Measurements from ENCODE around the gene ITGA5. TPM values are rescaled to one million over a fixed set of nuclear protein-coding genes. Genes with fewer than 3 reads are reported as not detected.

ITGA5 gene
- total and polyA plus RNA-seq, 2 experiments from 2014 or later: 52.6 to 55.8 TPM

DNA sequence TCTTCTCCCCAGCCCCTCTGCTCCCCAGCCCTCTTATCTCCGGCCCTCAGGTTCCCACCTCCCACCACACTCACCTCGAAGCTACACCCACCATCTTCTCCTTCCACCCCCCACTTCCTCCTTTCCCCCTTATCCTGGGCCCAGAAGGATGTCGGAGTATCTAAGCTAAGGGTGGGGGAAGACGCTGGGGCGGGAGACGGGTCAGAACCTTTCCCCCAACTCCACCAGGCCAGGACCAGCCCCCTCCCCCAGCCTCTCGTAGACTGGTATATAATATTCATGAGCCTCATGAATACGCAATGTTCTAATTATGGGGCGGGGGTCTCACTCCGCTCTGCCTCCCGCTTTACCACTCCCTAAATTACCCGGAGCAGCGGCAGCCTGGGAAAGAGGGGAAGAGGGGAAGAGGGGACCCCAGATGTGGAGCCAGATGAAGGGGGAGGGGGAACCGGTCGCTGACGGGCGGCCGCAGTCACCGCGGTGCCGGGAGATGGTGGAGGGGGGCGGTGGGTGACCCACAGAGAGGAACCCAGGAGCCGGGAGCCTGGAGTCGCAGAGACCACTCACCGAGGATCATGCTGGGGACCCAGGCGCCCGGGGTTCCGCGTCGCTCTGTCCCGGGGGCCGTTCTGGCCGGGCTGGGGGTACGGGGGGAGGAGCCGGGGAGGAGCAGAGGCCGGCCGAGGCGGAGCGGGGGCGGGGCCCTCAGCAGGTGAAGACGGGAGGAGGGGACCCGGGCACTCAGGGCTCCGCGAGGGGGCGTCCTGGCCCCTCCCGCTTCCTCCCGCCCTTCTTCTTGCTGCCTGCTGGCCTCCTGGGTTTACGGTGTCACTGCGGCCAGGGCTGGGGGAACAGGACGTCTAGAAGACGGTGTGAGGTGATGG, 28.2 kb downstream of the ITGA5 start:
- H3K4me1 ChIP-seq (ENCODE audit: low read depth): peaks cover 40% of the 10 kb centered on the region
- TF ChIP-seq, protein P1, sequence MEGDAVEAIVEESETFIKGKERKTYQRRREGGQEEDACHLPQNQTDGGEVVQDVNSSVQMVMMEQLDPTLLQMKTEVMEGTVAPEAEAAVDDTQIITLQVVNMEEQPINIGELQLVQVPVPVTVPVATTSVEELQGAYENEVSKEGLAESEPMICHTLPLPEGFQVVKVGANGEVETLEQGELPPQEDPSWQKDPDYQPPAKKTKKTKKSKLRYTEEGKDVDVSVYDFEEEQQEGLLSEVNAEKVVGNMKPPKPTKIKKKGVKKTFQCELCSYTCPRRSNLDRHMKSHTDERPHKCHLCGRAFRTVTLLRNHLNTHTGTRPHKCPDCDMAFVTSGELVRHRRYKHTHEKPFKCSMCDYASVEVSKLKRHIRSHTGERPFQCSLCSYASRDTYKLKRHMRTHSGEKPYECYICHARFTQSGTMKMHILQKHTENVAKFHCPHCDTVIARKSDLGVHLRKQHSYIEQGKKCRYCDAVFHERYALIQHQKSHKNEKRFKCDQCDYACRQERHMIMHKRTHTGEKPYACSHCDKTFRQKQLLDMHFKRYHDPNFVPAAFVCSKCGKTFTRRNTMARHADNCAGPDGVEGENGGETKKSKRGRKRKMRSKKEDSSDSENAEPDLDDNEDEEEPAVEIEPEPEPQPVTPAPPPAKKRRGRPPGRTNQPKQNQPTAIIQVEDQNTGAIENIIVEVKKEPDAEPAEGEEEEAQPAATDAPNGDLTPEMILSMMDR (IDR thresholded peaks at IDR 0.05; ENCODE audit: low read depth, low read length): peak; percentile 14
- peak in 1 of 2 donors; percentile 81 for DNase-seq (ENCODE audit: low read depth in 1 of 2, low spot score in 1 of 2)
- H3K9me3 ChIP-seq (ENCODE audit: low read depth): no peaks in the 10 kb centered on the region
- H3K27me3 ChIP-seq: no peaks in the 10 kb centered on the region
- peak overlapping the region; percentile 10 for H3K27ac ChIP-seq
- H3K36me3 ChIP-seq: peaks cover 9% of the 10 kb centered on the region
- H3K4me3 ChIP-seq: peak overlapping the region; percentile 60

DNA sequence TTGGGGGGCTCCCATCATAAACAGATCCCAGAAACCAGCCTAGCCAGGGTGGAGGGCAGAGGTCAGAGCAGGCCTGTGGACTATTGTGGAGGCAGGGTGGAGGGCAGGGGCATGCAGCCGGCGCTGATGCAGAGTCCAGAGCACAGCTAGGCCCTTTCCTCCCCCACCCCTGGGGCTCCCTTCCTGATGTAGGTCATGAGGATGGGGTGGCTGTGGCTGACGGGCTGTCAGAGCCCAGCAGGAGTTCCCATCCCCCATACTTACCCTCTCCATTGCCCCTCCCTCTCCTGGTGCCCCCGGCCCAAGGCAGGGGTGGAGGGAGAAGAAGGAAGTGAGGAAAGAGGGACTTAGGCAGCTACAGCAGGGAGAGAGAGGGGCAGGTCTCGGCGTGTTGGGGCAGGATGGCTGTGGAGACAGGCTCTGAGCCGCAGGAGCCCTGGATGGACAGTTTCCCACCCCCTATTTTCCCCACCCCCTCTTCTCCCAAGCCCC, 28.8 kb downstream of the ITGA5 start:
- no peaks in the 10 kb centered on the region for H3K27me3 ChIP-seq
- H3K4me1 ChIP-seq (ENCODE audit: low read depth): peaks cover 47% of the 10 kb centered on the region
- DNase-seq (ENCODE audit: low read depth in 1 of 2, low spot score in 1 of 2): peak in 1 of 2 donors; percentile 59
- H3K4me3 ChIP-seq: peak overlapping the region; percentile 60
- peak overlapping the region; percentile 10 for H3K27ac ChIP-seq
- no peaks in the 10 kb centered on the region for H3K9me3 ChIP-seq (ENCODE audit: low read depth)
- peaks cover 4% of the 10 kb centered on the region for H3K36me3 ChIP-seq
- TF ChIP-seq, protein P1 (IDR thresholded peaks at IDR 0.05; ENCODE audit: low read depth, low read length): no peak

DNA sequence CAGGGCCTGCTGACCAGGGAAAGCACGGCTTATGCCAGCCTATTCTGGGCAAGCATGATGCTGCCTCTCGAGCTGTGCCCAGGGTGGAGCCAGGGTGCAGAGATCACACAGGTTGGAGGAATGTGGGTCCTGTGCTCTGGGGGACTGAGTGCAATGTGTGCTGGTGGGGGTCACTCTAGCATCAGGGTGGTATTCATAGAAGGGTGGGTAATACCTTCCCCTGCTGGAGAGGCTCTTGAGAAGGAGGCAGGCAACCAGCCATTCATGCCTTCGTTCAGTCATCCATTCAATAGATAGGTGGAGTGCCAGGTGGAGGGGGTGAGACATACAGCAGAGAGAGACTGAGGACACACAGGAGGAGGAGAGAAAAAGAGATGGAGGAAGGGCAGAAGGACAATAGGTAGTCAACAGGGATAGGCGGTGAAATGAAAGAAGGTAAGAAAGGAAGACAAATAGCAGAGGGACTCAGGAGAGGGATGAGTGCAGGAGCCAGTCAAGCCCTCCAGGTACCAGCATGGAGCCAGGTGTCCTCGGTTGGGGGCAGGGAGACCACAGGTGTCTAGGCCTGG, 29.4 kb downstream of the ITGA5 start:
- Histone ChIP-seq H3K4me3 (peak overlapping the region; percentile 60), H3K4me1 (ENCODE audit: low read depth) (peaks cover 52% of the 10 kb centered on the region), H3K36me3 (no peaks in the 10 kb centered on the region), H3K27ac (peak overlapping the region; percentile 83), H3K27me3 (no peaks in the 10 kb centered on the region), H3K9me3 (ENCODE audit: low read depth) (no peaks in the 10 kb centered on the region)
- TF ChIP-seq, protein P1 (IDR thresholded peaks at IDR 0.05; ENCODE audit: low read depth, low read length): no peak
- DNase-seq (ENCODE audit: low read depth in 1 of 2, low spot score in 1 of 2): no peak

DNA sequence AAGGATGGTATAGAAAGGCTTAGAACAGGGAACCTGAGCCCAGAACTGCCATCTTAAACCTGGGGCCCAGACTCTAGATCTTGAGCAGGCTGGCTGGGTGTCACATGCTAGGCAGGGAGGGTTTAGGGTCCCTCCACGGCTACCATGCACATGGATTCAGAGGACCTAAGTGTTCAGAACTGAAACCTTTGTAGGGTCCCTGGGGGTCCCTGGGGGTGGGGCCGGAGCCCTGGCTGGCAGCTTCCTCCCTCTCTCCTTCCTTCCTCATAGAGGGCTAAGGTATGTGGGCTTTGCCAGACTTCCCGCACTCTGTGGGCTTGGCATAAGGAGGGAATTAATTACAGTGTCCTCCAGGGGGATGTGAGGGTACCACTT, 29.9 kb downstream of the ITGA5 start:
- Histone ChIP-seq H3K9me3 (ENCODE audit: low read depth) (no peaks in the 10 kb centered on the region), H3K27ac (peak overlapping the region; percentile 83), H3K27me3 (no peaks in the 10 kb centered on the region), H3K4me3 (no peak overlapping the region), H3K36me3 (no peaks in the 10 kb centered on the region), H3K4me1 (ENCODE audit: low read depth) (peaks cover 58% of the 10 kb centered on the region)
- no peak for DNase-seq (ENCODE audit: low read depth in 1 of 2, low spot score in 1 of 2)
- TF ChIP-seq, protein P1 (IDR thresholded peaks at IDR 0.05; ENCODE audit: low read depth, low read length): no peak

DNA sequence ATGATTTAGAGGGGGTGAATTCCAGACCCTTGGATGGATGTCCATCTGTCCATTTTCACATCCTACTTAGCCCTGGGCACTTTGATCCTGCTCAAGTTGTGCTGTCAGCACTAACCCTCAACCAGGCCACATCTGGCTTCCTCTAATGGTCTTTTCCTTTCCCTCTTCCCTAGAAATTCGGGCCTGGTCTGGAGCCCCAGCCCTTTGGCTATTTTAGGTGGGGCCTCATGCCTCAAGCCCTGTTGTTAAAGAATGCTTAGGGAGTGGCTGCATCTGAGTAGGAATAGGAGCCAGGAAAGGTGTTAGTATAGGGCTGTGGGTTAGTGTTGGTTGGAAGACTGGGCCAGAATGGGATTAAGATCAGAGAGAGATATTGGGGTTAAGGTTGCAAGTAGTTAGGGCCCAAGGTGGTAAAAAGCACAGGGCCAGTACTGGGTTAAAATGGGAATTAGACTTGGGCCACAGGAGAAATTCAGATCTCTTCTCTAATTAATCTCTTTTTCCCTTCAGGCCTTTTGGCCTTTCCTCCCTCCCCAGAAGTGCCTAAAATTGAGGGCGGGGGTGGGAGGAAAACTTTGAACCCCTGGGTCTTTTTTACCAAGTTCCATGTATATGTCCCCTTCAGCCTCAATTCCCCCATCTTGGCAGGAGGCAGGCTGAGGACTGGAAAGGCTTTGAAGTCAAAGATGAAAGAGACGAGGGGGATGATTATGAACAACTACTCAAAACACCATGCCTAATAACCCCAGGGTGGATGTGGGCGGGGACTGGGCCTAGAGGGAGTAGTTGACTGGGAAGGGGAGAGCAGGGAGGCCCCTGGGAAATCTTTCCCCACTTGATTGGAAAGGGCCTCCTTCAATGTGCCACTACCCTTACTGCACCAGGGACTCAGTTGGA, 30.6 kb downstream of the ITGA5 start:
- no peaks in the 10 kb centered on the region for H3K9me3 ChIP-seq (ENCODE audit: low read depth)
- peak in 1 of 2 donors; percentile 41 for DNase-seq (ENCODE audit: low read depth in 1 of 2, low spot score in 1 of 2)
- no peaks in the 10 kb centered on the region for H3K27me3 ChIP-seq
- H3K27ac ChIP-seq: peak overlapping the region; percentile 83
- peaks cover 60% of the 10 kb centered on the region for H3K4me1 ChIP-seq (ENCODE audit: low read depth)
- TF ChIP-seq, protein P1 (IDR thresholded peaks at IDR 0.05; ENCODE audit: low read depth, low read length): no peak
- H3K4me3 ChIP-seq: no peak overlapping the region
- H3K36me3 ChIP-seq: no peaks in the 10 kb centered on the region

Measured in cardiac muscle cell (in vitro differentiated cells and primary cell).